ENCODE measurements around the gene OR11A1.

- no peak for TF ChIP-seq POLR2AphosphoS5 (IDR thresholded peaks at IDR 0.05; ENCODE audit: low read depth, low read length)
- TF ChIP-seq POLR2A (IDR thresholded peaks at IDR 0.05; ENCODE audit: low read depth, low read length) = no peak
- no peak for TF ChIP-seq SPI1 (IDR thresholded peaks at IDR 0.05; ENCODE audit: low read depth, low read length)
- TF ChIP-seq TAF1 (IDR thresholded peaks at IDR 0.05; ENCODE audit: low read depth, low read length) = no peak
- TF ChIP-seq POU2F2 (IDR thresholded peaks at IDR 0.05; ENCODE audit: low read depth, low read length) = no peak
These were observed 30.3 kb upstream of the OR11A1 start for GRCh38 chr6:29487131-29487530.

All from GM12891 (cell line).